H1 (cell line): Measurements from ENCODE around the gene LAG3. TPM values are rescaled to one million over a fixed set of nuclear protein-coding genes. Genes with fewer than 3 reads are reported as not detected.
A peak's percentile ranks its signal among the peaks of the same experiment; 100 is the strongest.

Experiments used
- CTBP2 ChIP-seq: IDR thresholded peaks from 2 replicates; pipeline ENCODE4 v1.7.0; 2011; ENCODE audit warnings: borderline replicate concordance, mild to moderate bottlenecking, moderate library complexity, mixed read lengths, low read length; ENCODE audit not compliant: insufficient read depth, insufficient read length
- CTCF ChIP-seq, 3 experiments: IDR thresholded peaks; 1 replicate in 2 of 3; 2 replicates in 1 of 3; pipeline versions ENCODE4 v1.5.1 to v1.6.1; 2011; ENCODE audit warnings: low read length in 3 of 3, mild to moderate bottlenecking in 3 of 3, inconsistent platforms in 2 of 3, low read depth in 1 of 3, moderate library complexity in 1 of 3; ENCODE audit not compliant: insufficient read depth in 1 of 3; ENCODE audit errors: control extremely low read depth in 1 of 3
- GABPA ChIP-seq: IDR thresholded peaks from 2 replicates; pipeline ENCODE4 v1.6.1; 2011; ENCODE audit warnings: mild to moderate bottlenecking, low read length, moderate library complexity, borderline replicate concordance; ENCODE audit not compliant: insufficient read depth
- HDAC2 ChIP-seq, 2 experiments: fragments of 300-600 bp in 1 of 2; sonication (generic) in 1 of 2; IDR thresholded peaks; 2 replicates each; pipeline ENCODE4 v1.6.1; 2011 to 2012; ENCODE audit warnings: low read depth in 2 of 2, low read length in 2 of 2, mild to moderate bottlenecking in 2 of 2, moderate library complexity in 2 of 2, borderline replicate concordance in 1 of 2, inconsistent platforms in 1 of 2
- JUN ChIP-seq: IDR thresholded peaks from 2 replicates; pipeline ENCODE4 v1.6.1; 2011; ENCODE audit warnings: low read depth, mild to moderate bottlenecking, improper control_type of control experiment, low read length
- KDM1A ChIP-seq: fragments of 200-600, 300-600 bp; sonication (generic); IDR thresholded peaks from 2 replicates; pipeline ENCODE4 v1.7.1; 2016; ENCODE audit warnings: mild to moderate bottlenecking, low read length, borderline replicate concordance
- MAX ChIP-seq: IDR thresholded peaks from 2 replicates; pipeline ENCODE4 v1.6.1; 2012; ENCODE audit warnings: inconsistent platforms
- PHF8 ChIP-seq: fragments of 200-600 bp; sonication (generic); conservative IDR thresholded peaks from 2 replicates; pipeline ENCODE4 v1.7.1; 2012; ENCODE audit warnings: low read depth, mild to moderate bottlenecking, inconsistent platforms, low read length, moderate library complexity
- POLR2A ChIP-seq, 2 experiments: IDR thresholded peaks; 1 replicate in 1 of 2; 2 replicates in 1 of 2; pipeline ENCODE4 v1.6.1; 2011; ENCODE audit warnings: low read depth in 2 of 2, low read length in 2 of 2, mild to moderate bottlenecking in 2 of 2; ENCODE audit errors: control extremely low read depth in 1 of 2
- POU5F1 ChIP-seq: IDR thresholded peaks from 2 replicates; pipeline ENCODE4 v1.6.1; 2011; ENCODE audit warnings: low read depth, mild to moderate bottlenecking, low read length, moderate library complexity
- RNF2 ChIP-seq: fragments of 200-900, 300-1000 bp; sonication (generic); IDR thresholded peaks from 2 replicates; pipeline ENCODE4 v1.7.1; 2016; ENCODE audit warnings: borderline replicate concordance, low read depth, mild to moderate bottlenecking, antibody characterized with exemption, low read length; ENCODE audit not compliant: poor library complexity, severe bottlenecking; ENCODE audit errors: missing control alignments
- SIN3A ChIP-seq, 2 experiments: IDR thresholded peaks in 1 of 2; conservative IDR thresholded peaks in 1 of 2; 2 replicates each; pipeline ENCODE4 v1.6.1; 2011 to 2012; ENCODE audit warnings: low read length in 2 of 2, improper control_type of control experiment in 1 of 2, low read depth in 1 of 2, mild to moderate bottlenecking in 1 of 2
- SP4 ChIP-seq: IDR thresholded peaks from 2 replicates; pipeline ENCODE4 v1.6.1; 2012; ENCODE audit warnings: low read length, inconsistent platforms
- TAF1 ChIP-seq: IDR thresholded peaks from 2 replicates; pipeline ENCODE4 v1.6.1; 2011; ENCODE audit warnings: mild to moderate bottlenecking, low read depth, low read length
- TAF7 ChIP-seq: optimal IDR thresholded peaks from 2 replicates; pipeline ENCODE3; 2011; ENCODE audit warnings: low read depth, mild to moderate bottlenecking, inconsistent platforms, low read length, moderate library complexity, borderline replicate concordance
- TBP ChIP-seq: IDR thresholded peaks from 2 replicates; pipeline ENCODE4 v1.6.1; 2011; ENCODE audit warnings: low read depth, low read length, improper control_type of control experiment
- TCF12 ChIP-seq: IDR thresholded peaks from 2 replicates; pipeline ENCODE4 v1.6.1; 2011; ENCODE audit warnings: low read depth, mild to moderate bottlenecking, low read length
- polyA plus RNA-seq, 7 experiments: library from polyadenylated mRNA; depleted of rRNA in 3 of 7; stranded (reverse) in 5 of 7; unstranded in 2 of 7; fragments of >200 nt in 5 of 7; fragments of 200-250 nt in 2 of 7; gene quantifications; 1 replicate in 5 of 7; 2 replicates in 1 of 7; 4 replicates in 1 of 7; pipeline versions ENCODE4 v1.2.1 to v1.2.3, GENCODE V29; 2011 to 2013; ENCODE audit warnings: missing spikeins in 2 of 7, mixed read lengths in 2 of 7
- total RNA-seq: library from RNA; stranded (reverse); fragmentation: NEBNext Ultra II Directional; extraction: Animal tissue kit (Norgen Biotek cat#: 25700); gene quantifications from 2 replicates; pipeline ENCODE4 v1.2.1, GENCODE V29; 2021
- TF ChIP-seq, protein P1 (sequence below): IDR thresholded peaks from 2 replicates; pipeline ENCODE4 v1.6.1; 2012; ENCODE audit warnings: inconsistent platforms

LAG3 gene
- total and polyA plus RNA-seq, 2 of the 8 experiments (the other 6 are each of a cell fraction or from before 2014, with no cell fraction given), result 1.1 to 3.1 TPM

- TF ChIP-seq CTCF (IDR thresholded peaks at IDR 0.05; ENCODE audit: control extremely low read depth in 1 of 3, insufficient read depth in 1 of 3, low read depth in 1 of 3, low read length in 3 of 3) (peak in 1 of 3 experiments; percentile 85; a peak in 1 of 4 replicates), POU5F1 (no peak), TCF12 (no peak), RNF2 (no peak), TAF7 (peak; percentile 50), SIN3A (conservative IDR thresholded peaks at IDR 0.05 in 1 of 2, IDR thresholded peaks at IDR 0.05 in 1 of 2; ENCODE audit: low read depth in 1 of 2, low read length in 2 of 2) (peak in 1 of 2 experiments; percentile 79; a peak in 1 of 4 replicates), CTBP2 (no peak), TAF1 (peak; percentile 60), SP4 (peak; percentile 66; the same call in 1 of the 2 replicates), JUN (0 out of 2 replicates have a peak, but pooled peaks have one; percentile 30), POLR2A (IDR thresholded peaks at IDR 0.05; ENCODE audit: control extremely low read depth in 1 of 2, low read depth in 2 of 2, low read length in 2 of 2) (peak; percentile 61 to 71), HDAC2 (IDR thresholded peaks at IDR 0.05; ENCODE audit: borderline replicate concordance in 1 of 2, low read depth in 2 of 2, low read length in 2 of 2) (0 out of 4 replicates have a peak, but pooled peaks of 1 of the 2 experiments have one; percentile 17), MAX (peak; percentile 53; the same call in 1 of the 2 replicates), PHF8 (peak; percentile 89), GABPA (peak; percentile 75), KDM1A (peak; percentile 63; the same call in 1 of the 2 replicates), TBP (peak; percentile 23)
- TF ChIP-seq, protein P1, sequence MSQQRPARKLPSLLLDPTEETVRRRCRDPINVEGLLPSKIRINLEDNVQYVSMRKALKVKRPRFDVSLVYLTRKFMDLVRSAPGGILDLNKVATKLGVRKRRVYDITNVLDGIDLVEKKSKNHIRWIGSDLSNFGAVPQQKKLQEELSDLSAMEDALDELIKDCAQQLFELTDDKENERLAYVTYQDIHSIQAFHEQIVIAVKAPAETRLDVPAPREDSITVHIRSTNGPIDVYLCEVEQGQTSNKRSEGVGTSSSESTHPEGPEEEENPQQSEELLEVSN, result no peak
Measured at GRCh38 chr12:6752921-6753771, 19.2 kb upstream of the LAG3 start, which contains the start of gene MLF2 (continued).
